ENCODE data around the gene PNRC2.
"Not testable (repeated sequence)": the region's sequence is repeated elsewhere in the genome, so short reads cannot be mapped to it uniquely, and the experiment has no call there.

DNA sequence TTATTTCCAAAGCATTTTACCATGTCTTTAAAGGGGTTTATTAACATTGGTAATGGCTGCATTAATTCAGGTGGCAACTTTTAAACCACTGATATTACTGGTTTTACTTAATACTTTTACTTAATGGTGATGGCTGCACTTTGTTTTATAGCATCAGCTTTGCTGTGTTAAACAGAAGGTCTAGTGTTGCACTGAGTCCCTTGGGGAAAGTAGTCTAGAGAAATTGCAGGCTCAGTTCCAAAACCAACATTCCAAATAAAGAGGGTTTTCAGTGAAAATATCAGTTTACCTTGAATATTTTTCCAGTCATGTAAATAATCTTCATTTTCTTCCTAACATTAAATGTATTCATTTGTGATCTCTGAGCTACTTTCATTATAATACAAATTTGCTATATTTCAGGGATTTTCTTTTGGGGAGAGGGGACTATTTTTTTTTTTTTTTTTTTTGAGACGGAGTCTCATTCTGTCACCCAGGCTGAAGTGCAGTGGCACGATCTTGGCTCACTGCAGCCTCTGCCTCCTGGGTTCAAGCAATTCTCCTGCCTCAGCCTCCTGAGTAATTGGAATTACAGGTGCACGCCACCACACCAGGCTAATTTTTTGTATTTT is 49.1 kb downstream of the PNRC2 start:
- not testable (repeated sequence) for TF ChIP-seq ZFP30 (CRISPR knock-in tag; IDR thresholded peaks at IDR 0.05); OSR1 (CRISPR knock-in tag; IDR thresholded peaks at IDR 0.05); ZNF8 (CRISPR knock-in tag; IDR thresholded peaks at IDR 0.05); GLIS3 (CRISPR knock-in tag; IDR thresholded peaks at IDR 0.05); ARNTL (CRISPR knock-in tag; IDR thresholded peaks at IDR 0.05; ENCODE audit: borderline replicate concordance, low read depth); PPARA (CRISPR knock-in tag; IDR thresholded peaks at IDR 0.05; ENCODE audit: borderline replicate concordance); ESRRG (CRISPR knock-in tag; IDR thresholded peaks at IDR 0.05)
- TF ChIP-seq, protein P1, sequence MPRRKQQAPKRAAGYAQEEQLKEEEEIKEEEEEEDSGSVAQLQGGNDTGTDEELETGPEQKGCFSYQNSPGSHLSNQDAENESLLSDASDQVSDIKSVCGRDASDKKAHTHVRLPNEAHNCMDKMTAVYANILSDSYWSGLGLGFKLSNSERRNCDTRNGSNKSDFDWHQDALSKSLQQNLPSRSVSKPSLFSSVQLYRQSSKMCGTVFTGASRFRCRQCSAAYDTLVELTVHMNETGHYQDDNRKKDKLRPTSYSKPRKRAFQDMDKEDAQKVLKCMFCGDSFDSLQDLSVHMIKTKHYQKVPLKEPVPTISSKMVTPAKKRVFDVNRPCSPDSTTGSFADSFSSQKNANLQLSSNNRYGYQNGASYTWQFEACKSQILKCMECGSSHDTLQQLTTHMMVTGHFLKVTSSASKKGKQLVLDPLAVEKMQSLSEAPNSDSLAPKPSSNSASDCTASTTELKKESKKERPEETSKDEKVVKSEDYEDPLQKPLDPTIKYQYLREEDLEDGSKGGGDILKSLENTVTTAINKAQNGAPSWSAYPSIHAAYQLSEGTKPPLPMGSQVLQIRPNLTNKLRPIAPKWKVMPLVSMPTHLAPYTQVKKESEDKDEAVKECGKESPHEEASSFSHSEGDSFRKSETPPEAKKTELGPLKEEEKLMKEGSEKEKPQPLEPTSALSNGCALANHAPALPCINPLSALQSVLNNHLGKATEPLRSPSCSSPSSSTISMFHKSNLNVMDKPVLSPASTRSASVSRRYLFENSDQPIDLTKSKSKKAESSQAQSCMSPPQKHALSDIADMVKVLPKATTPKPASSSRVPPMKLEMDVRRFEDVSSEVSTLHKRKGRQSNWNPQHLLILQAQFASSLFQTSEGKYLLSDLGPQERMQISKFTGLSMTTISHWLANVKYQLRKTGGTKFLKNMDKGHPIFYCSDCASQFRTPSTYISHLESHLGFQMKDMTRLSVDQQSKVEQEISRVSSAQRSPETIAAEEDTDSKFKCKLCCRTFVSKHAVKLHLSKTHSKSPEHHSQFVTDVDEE (CRISPR knock-in tag; IDR thresholded peaks at IDR 0.05) = not testable (repeated sequence)
- TF ChIP-seq, protein P2, sequence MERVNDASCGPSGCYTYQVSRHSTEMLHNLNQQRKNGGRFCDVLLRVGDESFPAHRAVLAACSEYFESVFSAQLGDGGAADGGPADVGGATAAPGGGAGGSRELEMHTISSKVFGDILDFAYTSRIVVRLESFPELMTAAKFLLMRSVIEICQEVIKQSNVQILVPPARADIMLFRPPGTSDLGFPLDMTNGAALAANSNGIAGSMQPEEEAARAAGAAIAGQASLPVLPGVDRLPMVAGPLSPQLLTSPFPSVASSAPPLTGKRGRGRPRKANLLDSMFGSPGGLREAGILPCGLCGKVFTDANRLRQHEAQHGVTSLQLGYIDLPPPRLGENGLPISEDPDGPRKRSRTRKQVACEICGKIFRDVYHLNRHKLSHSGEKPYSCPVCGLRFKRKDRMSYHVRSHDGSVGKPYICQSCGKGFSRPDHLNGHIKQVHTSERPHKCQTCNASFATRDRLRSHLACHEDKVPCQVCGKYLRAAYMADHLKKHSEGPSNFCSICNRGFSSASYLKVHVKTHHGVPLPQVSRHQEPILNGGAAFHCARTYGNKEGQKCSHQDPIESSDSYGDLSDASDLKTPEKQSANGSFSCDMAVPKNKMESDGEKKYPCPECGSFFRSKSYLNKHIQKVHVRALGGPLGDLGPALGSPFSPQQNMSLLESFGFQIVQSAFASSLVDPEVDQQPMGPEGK (CRISPR knock-in tag; IDR thresholded peaks at IDR 0.05; ENCODE audit: borderline replicate concordance) = not testable (repeated sequence)

Measured in SK-N-SH treated with all-trans-retinoic acid at 6 μM for 48 hours (cell line).